Heart left ventricle (tissue), 16 donors: ENCODE results near the gene SORBS2. TPM values are rescaled to one million over a fixed set of nuclear protein-coding genes. Genes with fewer than 3 reads are reported as not detected.

Source experiments
- ATAC-seq, 4 donors: fragments of 200-7000 bp; cut with Tn5 transposase; one replicate each; pipeline ENCODE4 v1.9.1; 2020 to 2022; ENCODE audit warnings: moderate library complexity in 4 of 4, mild to moderate bottlenecking in 3 of 4, moderate number of reproducible peaks in 1 of 4
- DNase-seq, 5 donors: peaks; one replicate each; pipeline ENCODE4 v3.0.0-alpha.2; 2020
- H3K27ac ChIP-seq, 12 donors: fragments of 200-600 bp; sonication (generic) in 4 of 12; one replicate each; pipeline versions ENCODE4 v1.5.0 to v1.8.0; 2016 to 2022; ENCODE audit warnings: mild to moderate bottlenecking in 2 of 12
- H3K27me3 ChIP-seq, 9 donors: fragments of 200-600 bp; sonication (generic) in 2 of 9; one replicate each; pipeline versions ENCODE4 v1.5.1 to v1.8.0; 2016 to 2022; ENCODE audit warnings: mild to moderate bottlenecking in 3 of 9
- H3K36me3 ChIP-seq, 9 donors: fragments of 200-600 bp; sonication (generic) in 2 of 9; one replicate each; pipeline versions ENCODE4 v1.5.0 to v1.8.0; 2018 to 2022; ENCODE audit warnings: mild to moderate bottlenecking in 2 of 9
- H3K4me1 ChIP-seq, 12 donors: fragments of 200-600 bp; sonication (generic) in 4 of 12; one replicate each; pipeline versions ENCODE4 v1.5.0 to v1.8.0; 2016 to 2022; ENCODE audit warnings: mild to moderate bottlenecking in 3 of 12
- H3K4me3 ChIP-seq, 12 donors: fragments of 200-600 bp; sonication (generic) in 4 of 12; one replicate each; pipeline versions ENCODE4 v1.5.0 to v1.8.0; 2017 to 2022; ENCODE audit warnings: mild to moderate bottlenecking in 9 of 12, moderate library complexity in 4 of 12
- H3K9me3 ChIP-seq, 12 donors: fragments of 200-600 bp; sonication (generic) in 4 of 12; one replicate each; pipeline versions ENCODE4 v1.5.0 to v1.8.0; 2016 to 2022; ENCODE audit warnings: mild to moderate bottlenecking in 1 of 12
- CTCF ChIP-seq, 12 donors: fragments of 200-600 bp; sonication (generic) in 4 of 12; IDR thresholded peaks; one replicate each; pipeline versions ENCODE4 v1.5.0 to v1.8.0; 2018 to 2022; ENCODE audit warnings: antibody characterized with exemption in 12 of 12, mild to moderate bottlenecking in 5 of 12
- POLR2A ChIP-seq, 2 donors: fragments of 450-650 bp; IDR thresholded peaks; one replicate each; pipeline ENCODE4 v1.6.1; 2017; ENCODE audit warnings: antibody characterized with exemption in 2 of 2, mild to moderate bottlenecking in 2 of 2, moderate library complexity in 2 of 2
- WGBS, 4 donors: extraction: QIAGEN DNeasy Blood & Tissue Kit in 2 of 4; methylation state at CpG; one replicate each; pipeline versions ENCODE4 v1.1.5 to v1.1.7; 2013 to 2018; 5-methylcytosine and 5-hydroxymethylcytosine counted together
- intact Hi-C, 10 donors: fragments of 100-400 bp; cut with DNase I; formaldehyde crosslinking; loops; one replicate each; pipeline versions ENCODE4 v1.11.1 to v1.14.2; 2022
- polyA plus RNA-seq, 2 donors: library from polyadenylated mRNA; stranded (reverse); fragments of 200-250 nt; gene quantifications; one replicate each; pipeline ENCODE4 v1.2.3, GENCODE V29; 2013
- total RNA-seq, 9 donors: library from RNA; depleted of rRNA in 2 of 9; stranded (reverse); fragments of >200 nt in 2 of 9; fragmentation: NEBNext Ultra II Directional in 3 of 9; extraction: Animal tissue kit (Norgen Biotek cat#: 25700) in 3 of 9; gene quantifications; one replicate each; pipeline versions ENCODE4 v1.1.0 to v1.2.4, GENCODE V29; 2016 to 2023
- donor health status: ischemic (EF 13 %, LVEDD 7.1; RV severe dilation, severe dysfunction).
- donor health status: healthy with polysubstance abuse.
- donor health status: DM: no; HTN: yes; CAD: no.
- donor health status: DM: no; HTN: no; CAD: no.
- donor health status: ischemic (EF 25% LVEDD 6.9; RV normal size, moderate dysfunction).
- donor health status: ischemic (EF 25% LVEDD 5.7; RV mildly dilated, moderate dysfunction).
- donor health status: healthy.
- donor health status: DM: yes; HTN: yes; CAD: no.
- donor health status: ischemic (EF 35%, LVEDD 5.7; RV mildly dilated, moderate dysfunction).
- donor health status: nonischemic (EF 11% LVEDD 7.7; RV severe dilation, severe dysfunction).
- donor health status: DM: yes; HTN: yes; CAD: no.
- donor health status: PGD.
- donor health status: ischemic (EF 29% LVEDD 5.4; RV normal size, mild dysfunction).
- donor health status: nonischemic (EF 23%, LVEDD 6.1; RV moderate dilation, normal function).

SORBS2 gene
- total and polyA plus RNA-seq, 11 donors: 254 to 2,158 (median 1,369) TPM

GRCh38 chr4:185774845-185775680, 36.9 kb downstream of the SORBS2 start:
- peak in 1 of 5 donors; percentile 45 for DNase-seq
- no peak for TF ChIP-seq POLR2A (IDR thresholded peaks at IDR 0.05)
- TF ChIP-seq CTCF (IDR thresholded peaks at IDR 0.05): peak in 1 of 12 donors; percentile 5
- Histone ChIP-seq H3K4me3 (peak overlapping the region; percentile 3 to 56 (median 48)), H3K36me3 (peaks cover 0 to 9% (median 0%) of the 10 kb centered on the region in 9 donors), H3K27me3 (no peaks in the 10 kb centered on the region), H3K27ac (peak overlapping the region; percentile 71 to 95 (median 82)), H3K9me3 (peaks cover 0 to 4% (median 0%) of the 10 kb centered on the region in 12 donors), H3K4me1 (peaks cover 0 to 74% (median 33%) of the 10 kb centered on the region in 12 donors)
- peak; percentile 8 to 35 (median 24) for ATAC-seq
- WGBS, 4 donors: 3 to 9% (median 6%) methylated on average over 5 of the region's 5 CpGs
- intact Hi-C loops: loop anchor here in 3 of 10 donors (5.0 to 10.0 kb wide), 2 partner anchors 120 to 133 kb away; no protein-coding TSS in a partner anchor

GRCh38 chr4:185774131-185774653, 37.8 kb downstream of the SORBS2 start:
- DNase-seq (no peak), ATAC-seq (peak in 3 of 4 donors; percentile 16 to 33 (median 32))
- WGBS, 4 donors: 22 to 35% (median 24%) methylated on average over 8 of the region's 8 CpGs
- peaks cover 0 to 5% (median 0%) of the 10 kb centered on the region in 12 donors for H3K9me3 ChIP-seq
- TF ChIP-seq CTCF (IDR thresholded peaks at IDR 0.05): no peak
- no peak for TF ChIP-seq POLR2A (IDR thresholded peaks at IDR 0.05)
- peaks cover 0 to 68% (median 32%) of the 10 kb centered on the region in 12 donors for H3K4me1 ChIP-seq
- H3K36me3 ChIP-seq: peaks cover 0 to 9% (median 0%) of the 10 kb centered on the region in 9 donors
- H3K27me3 ChIP-seq: no peaks in the 10 kb centered on the region
- H3K27ac ChIP-seq: peak overlapping the region; percentile 71 to 95 (median 82)
- H3K4me3 ChIP-seq: peak overlapping the region; percentile 3 to 56 (median 48)
- intact Hi-C loops: loop anchor here in 3 of 10 donors (5.0 to 10.0 kb wide), 2 partner anchors 119 to 132 kb away; no protein-coding TSS in a partner anchor

GRCh38 chr4:185773419-185773818, 38.6 kb downstream of the SORBS2 start:
- 33 to 49% (median 36%) methylated on average over 11 of the region's 11 CpGs for WGBS, 4 donors
- DNase-seq (peak; percentile 45 to 92 (median 58)), ATAC-seq (peak; percentile 59 to 85 (median 78))
- Histone ChIP-seq H3K4me3 (peak overlapping the region in 11 of 12 donors; percentile 3 to 56 (median 49)), H3K4me1 (peaks cover 0 to 64% (median 32%) of the 10 kb centered on the region in 12 donors), H3K27ac (peak overlapping the region; percentile 71 to 95 (median 82)), H3K9me3 (peaks cover 0 to 5% (median 0%) of the 10 kb centered on the region in 12 donors), H3K27me3 (no peaks in the 10 kb centered on the region), H3K36me3 (peaks cover 0 to 9% (median 0%) of the 10 kb centered on the region in 9 donors)
- TF ChIP-seq CTCF (IDR thresholded peaks at IDR 0.05): peak in 2 of 12 donors; percentile 10 to 17
- TF ChIP-seq POLR2A (IDR thresholded peaks at IDR 0.05): peak in 1 of 2 donors; percentile 71
- intact Hi-C loops: loop anchor here in 3 of 10 donors (5.0 to 10.0 kb wide), 2 partner anchors 119 to 131 kb away; no protein-coding TSS in a partner anchor
